Ishikawa (cell line): ENCODE results near the gene SGCD.

Experiments used
- CEBPB ChIP-seq: IDR thresholded peaks from 2 replicates; pipeline ENCODE4 v1.6.1; 2012
- CREB1 ChIP-seq: IDR thresholded peaks from 2 replicates; pipeline ENCODE4 v1.6.1; 2012; ENCODE audit warnings: low read depth
- EGR1 ChIP-seq: IDR thresholded peaks from 2 replicates; pipeline ENCODE4 v1.6.1; 2012
- EP300 ChIP-seq: IDR thresholded peaks from 2 replicates; pipeline ENCODE4 v1.6.1; 2012; ENCODE audit warnings: borderline replicate concordance
- FOXM1 ChIP-seq: IDR thresholded peaks from 2 replicates; pipeline ENCODE4 v1.6.1; 2012; ENCODE audit warnings: low read depth, borderline replicate concordance
- MAX ChIP-seq: IDR thresholded peaks from 2 replicates; pipeline ENCODE4 v1.6.1; 2012
- NFIC ChIP-seq: IDR thresholded peaks from 2 replicates; pipeline ENCODE4 v1.6.1; 2012
- RAD21 ChIP-seq: IDR thresholded peaks from 2 replicates; pipeline ENCODE4 v1.6.1; 2012; ENCODE audit warnings: low read depth
- REST ChIP-seq: IDR thresholded peaks from 2 replicates; pipeline ENCODE4 v1.6.1; 2012; ENCODE audit warnings: low read depth, mild to moderate bottlenecking
- TAF1 ChIP-seq: IDR thresholded peaks from 2 replicates; pipeline ENCODE4 v1.6.1; 2012; ENCODE audit warnings: low read depth, mild to moderate bottlenecking
- TCF12 ChIP-seq: IDR thresholded peaks from 2 replicates; pipeline ENCODE4 v1.6.1; 2012; ENCODE audit warnings: low read depth
- TEAD4 ChIP-seq: IDR thresholded peaks from 2 replicates; pipeline ENCODE4 v1.6.1; 2012
- YY1 ChIP-seq: IDR thresholded peaks from 2 replicates; pipeline ENCODE4 v1.6.1; 2012; ENCODE audit warnings: low read depth
- ZBTB7A ChIP-seq: IDR thresholded peaks from 2 replicates; pipeline ENCODE4 v1.6.1; 2012; ENCODE audit warnings: low read depth
- TF ChIP-seq, protein P1 (sequence below): IDR thresholded peaks from 2 replicates; pipeline ENCODE4 v1.6.1; 2012

The SGCD gene

DNA sequence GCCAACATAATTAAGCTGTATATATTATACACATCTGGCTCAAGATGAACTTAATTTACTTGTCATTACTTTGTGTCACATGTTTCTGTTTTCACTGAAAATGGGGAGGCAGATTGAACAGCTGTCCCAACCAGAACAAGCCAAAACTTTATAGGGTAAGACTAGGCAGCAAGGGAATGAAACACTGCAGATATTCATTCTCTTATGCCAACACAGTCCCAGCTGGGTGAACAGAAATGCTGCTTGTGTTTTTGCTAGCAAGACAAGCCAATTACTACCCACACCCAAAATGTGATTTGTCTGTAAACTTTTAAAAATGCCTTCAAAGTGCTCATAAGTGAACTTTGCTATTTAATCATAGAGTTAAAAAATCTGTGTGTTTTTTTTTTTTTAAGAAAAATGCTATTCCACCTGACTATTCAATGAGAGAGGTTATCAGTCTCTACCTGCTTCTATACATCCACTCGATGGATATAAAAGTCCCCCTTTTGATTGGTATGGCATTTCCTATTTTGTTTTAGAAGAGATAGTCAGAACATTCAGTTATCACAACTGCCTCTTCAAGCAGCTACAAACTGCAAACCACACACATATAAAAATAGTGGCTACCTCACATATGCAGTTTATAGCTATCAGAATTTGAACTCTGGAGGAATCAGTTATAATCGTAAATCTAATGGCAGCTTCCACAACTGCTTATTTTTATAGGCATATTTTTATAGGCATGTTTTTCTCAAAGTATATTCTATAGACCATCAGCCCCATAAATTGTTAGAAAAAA lies 431.2 kb downstream of the SGCD start:
- no peak for TF ChIP-seq TEAD4
- no peak for TF ChIP-seq RAD21
- TF ChIP-seq, protein P1, sequence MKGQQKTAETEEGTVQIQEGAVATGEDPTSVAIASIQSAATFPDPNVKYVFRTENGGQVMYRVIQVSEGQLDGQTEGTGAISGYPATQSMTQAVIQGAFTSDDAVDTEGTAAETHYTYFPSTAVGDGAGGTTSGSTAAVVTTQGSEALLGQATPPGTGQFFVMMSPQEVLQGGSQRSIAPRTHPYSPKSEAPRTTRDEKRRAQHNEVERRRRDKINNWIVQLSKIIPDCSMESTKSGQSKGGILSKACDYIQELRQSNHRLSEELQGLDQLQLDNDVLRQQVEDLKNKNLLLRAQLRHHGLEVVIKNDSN: no peak
- TF ChIP-seq NFIC: no peak
- TF ChIP-seq TAF1: no peak
- no peak for TF ChIP-seq ZBTB7A
- TF ChIP-seq MAX: no peak
- no peak for TF ChIP-seq TCF12
- TF ChIP-seq EP300: no peak
- TF ChIP-seq CREB1: no peak
- TF ChIP-seq REST: no peak
- TF ChIP-seq FOXM1: no peak

- no peak for TF ChIP-seq EP300
- TF ChIP-seq YY1: no peak
- TF ChIP-seq TEAD4: no peak
- no peak for TF ChIP-seq CREB1
- TF ChIP-seq TAF1: no peak
- no peak for TF ChIP-seq TCF12
- TF ChIP-seq, protein P1: no peak
- TF ChIP-seq EGR1: no peak
- no peak for TF ChIP-seq CEBPB
- no peak for TF ChIP-seq RAD21
Measured at GRCh38 chr5:156759156-156759555, 432.2 kb downstream of the SGCD start.

GRCh38 chr5:156762771-156763170 lies 435.8 kb downstream of the SGCD start:
- TF ChIP-seq YY1 (no peak), EP300 (no peak), RAD21 (no peak), TAF1 (no peak), CEBPB (no peak), TEAD4 (no peak), NFIC (no peak), MAX (no peak), FOXM1 (no peak), REST (no peak), EGR1 (no peak), CREB1 (no peak), ZBTB7A (no peak), TCF12 (no peak)
- TF ChIP-seq, protein P1: no peak

DNA sequence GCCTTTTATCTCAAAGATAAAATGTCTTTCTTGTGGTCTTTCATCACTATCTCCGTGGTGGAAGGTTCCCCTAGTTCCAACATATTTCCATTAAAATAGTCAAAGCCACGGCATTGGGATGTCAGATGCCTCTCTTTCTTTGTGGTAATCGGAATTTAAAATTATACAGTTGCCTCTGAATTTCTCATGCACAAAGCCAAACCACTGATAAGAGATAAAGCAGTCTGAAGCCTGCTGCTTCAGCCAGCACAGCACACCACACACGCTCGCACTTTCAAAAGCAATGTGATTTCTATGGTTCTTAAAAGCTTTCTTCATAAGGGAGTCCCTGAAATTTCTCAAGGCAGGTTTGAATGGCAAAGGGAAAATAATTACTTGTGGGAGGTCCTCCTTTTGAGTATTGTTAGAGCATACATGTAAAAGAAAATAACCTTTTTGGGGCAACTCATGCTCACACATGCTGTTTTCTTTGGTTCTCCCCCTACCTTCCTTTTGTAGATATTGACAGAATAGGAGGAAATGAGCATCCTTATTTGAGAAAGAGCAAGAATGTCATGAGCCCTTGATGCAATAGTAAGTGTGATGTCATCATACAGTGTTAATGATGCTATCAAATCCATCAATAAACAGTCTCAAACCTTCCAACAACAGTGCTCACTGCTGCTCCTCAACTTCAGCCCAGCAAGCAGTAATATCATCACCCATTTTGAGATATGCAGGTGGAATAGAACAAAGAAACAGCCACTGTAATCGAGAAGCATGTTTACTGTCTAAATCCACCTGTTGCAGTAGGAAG lies 437.4 kb downstream of the SGCD start:
- no peak for TF ChIP-seq TAF1
- no peak for TF ChIP-seq TCF12
- no peak for TF ChIP-seq EP300
- no peak for TF ChIP-seq TEAD4
- TF ChIP-seq RAD21: no peak
- TF ChIP-seq, protein P1: no peak
- no peak for TF ChIP-seq ZBTB7A
- TF ChIP-seq EGR1: no peak
- TF ChIP-seq YY1: no peak
- no peak for TF ChIP-seq REST
- no peak for TF ChIP-seq MAX
